DOHH2 (cell line): ENCODE results near the gene WDR33.

Experiments used
- CTCF ChIP-seq: fragments of 200-600 bp; sonication (generic); IDR thresholded peaks from one replicate; pipeline ENCODE4 v1.5.1; 2014; ENCODE audit warnings: antibody characterized with exemption, mild to moderate bottlenecking, low read depth, low read length; ENCODE audit not compliant: poor library complexity, severe bottlenecking
- EZH2phosphoT487 ChIP-seq: fragments of 200-600 bp; sonication (generic); IDR thresholded peaks from 2 replicates; pipeline ENCODE4 v1.6.1; 2017; ENCODE audit warnings: borderline replicate concordance, mild to moderate bottlenecking, antibody characterized with exemption, low read length, moderate library complexity, mixed read lengths

- TF ChIP-seq CTCF (no peak), EZH2phosphoT487 (no peak)
These were observed 147.9 kb downstream of the WDR33 start for GRCh38 chr2:127662937-127663565.
